Subcutaneous abdominal adipose tissue (tissue), 5 donors: ENCODE results near the gene UBE2V1.

Source experiments
- H3K27ac ChIP-seq: one replicate; pipeline ENCODE4 v1.7.0; 2013; ENCODE audit warnings: low read depth, mild to moderate bottlenecking, inconsistent platforms, low read length, moderate library complexity
- H3K27me3 ChIP-seq, 5 donors: one replicate each; pipeline ENCODE4 v1.7.0; 2013; ENCODE audit warnings: low read length in 5 of 5, inconsistent platforms in 1 of 5; ENCODE audit not compliant: control insufficient read depth in 5 of 5, insufficient read depth in 4 of 5
- H3K36me3 ChIP-seq, 5 donors: one replicate each; pipeline ENCODE4 v1.7.0; 2013; ENCODE audit warnings: low read length in 5 of 5; ENCODE audit not compliant: control insufficient read depth in 5 of 5, insufficient read depth in 5 of 5
- H3K4me1 ChIP-seq, 5 donors: one replicate each; pipeline ENCODE4 v1.7.0; 2013; ENCODE audit warnings: low read length in 5 of 5, mild to moderate bottlenecking in 3 of 5, moderate library complexity in 1 of 5; ENCODE audit not compliant: control insufficient read depth in 5 of 5, insufficient read depth in 5 of 5
- H3K4me3 ChIP-seq, 5 donors: one replicate each; pipeline ENCODE4 v1.7.0; 2013; ENCODE audit warnings: low read length in 5 of 5, low read depth in 1 of 5
- H3K9ac ChIP-seq, 5 donors: one replicate each; pipeline ENCODE4 v1.7.0; 2013; ENCODE audit warnings: low read length in 5 of 5, mild to moderate bottlenecking in 4 of 5, moderate library complexity in 3 of 5
- H3K9me3 ChIP-seq, 5 donors: one replicate each; pipeline ENCODE4 v1.7.0; 2013; ENCODE audit warnings: low read length in 5 of 5; ENCODE audit not compliant: control insufficient read depth in 5 of 5
- donor health status: healthy.
- donor health status: healthy.
- donor health status: healthy.
- donor health status: healthy.
- donor health status: healthy.

The UBE2V1 gene

GRCh38 chr20:50127587-50128519 lies 14.9 kb upstream of the UBE2V1 start:
- Histone ChIP-seq H3K27me3 (no peaks in the 10 kb centered on the region), H3K4me3 (no peak overlapping the region), H3K4me1 (peaks cover 2 to 42% (median 38%) of the 10 kb centered on the region in 5 donors), H3K27ac (peak overlapping the region; percentile 51), H3K36me3 (peaks cover 3 to 86% (median 67%) of the 10 kb centered on the region in 5 donors), H3K9me3 (no peaks in the 10 kb centered on the region), H3K9ac (no peak overlapping the region)

DNA sequence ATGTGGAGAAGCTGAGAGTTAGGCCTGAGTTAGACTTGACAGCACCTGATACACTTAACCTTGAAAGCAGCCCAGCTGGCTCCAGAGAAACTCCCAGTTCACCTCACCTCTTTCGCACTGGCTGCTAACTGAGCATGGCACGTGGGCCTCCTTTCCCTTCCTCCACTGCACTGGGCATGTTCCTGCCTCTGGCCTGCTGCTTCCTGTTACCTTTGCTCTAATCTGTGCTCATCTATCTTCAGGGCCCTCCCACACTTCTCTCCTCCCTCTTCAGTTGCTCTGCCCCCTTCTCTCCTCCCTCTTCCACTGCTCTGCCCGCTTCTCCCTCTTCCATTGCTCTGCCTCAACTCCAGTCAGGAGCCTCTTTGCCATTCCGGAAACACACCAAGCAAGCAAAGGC lies 13.7 kb upstream of the UBE2V1 start:
- peaks cover 2 to 36% (median 31%) of the 10 kb centered on the region in 5 donors for H3K4me1 ChIP-seq
- no peaks in the 10 kb centered on the region for H3K9me3 ChIP-seq
- H3K27me3 ChIP-seq: no peaks in the 10 kb centered on the region
- peak overlapping the region in 3 of 5 donors; percentile 11 to 41 (median 28) for H3K9ac ChIP-seq
- peak overlapping the region in 1 of 5 donors; percentile 6 for H3K4me3 ChIP-seq
- peaks cover 3 to 79% (median 67%) of the 10 kb centered on the region in 5 donors for H3K36me3 ChIP-seq
- H3K27ac ChIP-seq: peak overlapping the region; percentile 51

GRCh38 chr20:50125279-50125678 lies 12.3 kb upstream of the UBE2V1 start:
- Histone ChIP-seq H3K9me3 (no peaks in the 10 kb centered on the region), H3K27ac (no peak overlapping the region), H3K9ac (no peak overlapping the region), H3K36me3 (peaks cover 3 to 70% (median 58%) of the 10 kb centered on the region in 5 donors), H3K4me1 (peaks cover 4 to 33% (median 24%) of the 10 kb centered on the region in 5 donors), H3K27me3 (no peaks in the 10 kb centered on the region), H3K4me3 (no peak overlapping the region)

GRCh38 chr20:50124496-50124895 lies 11.5 kb upstream of the UBE2V1 start:
- no peaks in the 10 kb centered on the region for H3K27me3 ChIP-seq
- H3K9me3 ChIP-seq: no peaks in the 10 kb centered on the region
- H3K27ac ChIP-seq: no peak overlapping the region
- peaks cover 3 to 63% (median 53%) of the 10 kb centered on the region in 5 donors for H3K36me3 ChIP-seq
- H3K4me3 ChIP-seq: no peak overlapping the region
- H3K4me1 ChIP-seq: peaks cover 4 to 30% (median 21%) of the 10 kb centered on the region in 5 donors
- no peak overlapping the region for H3K9ac ChIP-seq

DNA sequence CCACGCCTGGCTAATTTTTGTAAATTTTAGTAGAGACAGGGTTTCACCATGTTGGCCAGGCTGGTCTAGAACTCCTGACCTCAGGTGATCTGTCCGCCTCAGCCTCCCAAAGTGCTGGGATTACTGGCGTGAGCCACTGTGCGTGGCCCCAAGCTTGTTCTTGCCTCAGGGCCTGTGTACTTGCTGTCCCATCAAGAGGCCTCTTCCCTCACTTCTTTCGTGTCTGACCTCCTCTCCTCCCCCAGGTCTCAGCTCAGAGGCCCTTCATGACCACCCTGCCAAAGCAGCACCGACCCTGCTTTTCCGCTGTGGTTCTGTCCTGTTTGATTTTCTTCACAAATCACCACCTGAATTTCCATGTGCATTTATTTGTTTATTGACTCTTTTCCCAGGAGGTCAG lies 10.5 kb upstream of the UBE2V1 start:
- Histone ChIP-seq H3K36me3 (peaks cover 3 to 52% (median 42%) of the 10 kb centered on the region in 5 donors), H3K27ac (no peak overlapping the region), H3K4me1 (peaks cover 4 to 30% (median 21%) of the 10 kb centered on the region in 5 donors)

DNA sequence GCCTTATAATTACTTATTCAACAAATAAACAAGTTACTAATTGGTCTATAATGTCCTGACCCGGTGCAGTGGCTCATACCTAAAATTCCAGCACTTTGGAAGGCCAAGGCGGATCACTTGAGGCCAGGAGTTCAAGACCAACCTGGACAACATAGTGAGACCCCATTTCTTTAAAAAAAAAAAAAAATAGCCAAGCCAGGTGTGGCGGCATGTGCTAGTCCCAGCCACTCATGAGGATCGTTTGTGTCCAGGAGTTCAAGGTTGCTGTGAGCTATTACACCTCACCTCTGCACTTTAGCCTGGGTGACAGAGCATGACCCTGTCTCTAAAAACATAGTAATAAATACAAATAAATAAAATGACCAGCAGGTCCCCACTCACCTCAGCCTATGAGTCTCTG lies 9.8 kb upstream of the UBE2V1 start:
- no peak overlapping the region for H3K27ac ChIP-seq
- no peak overlapping the region for H3K4me3 ChIP-seq
- no peaks in the 10 kb centered on the region for H3K27me3 ChIP-seq
- H3K9me3 ChIP-seq: no peaks in the 10 kb centered on the region
- no peak overlapping the region for H3K9ac ChIP-seq
- H3K36me3 ChIP-seq: peaks cover 3 to 45% (median 36%) of the 10 kb centered on the region in 5 donors
- H3K4me1 ChIP-seq: peaks cover 4 to 30% (median 21%) of the 10 kb centered on the region in 5 donors

More for the DNA sequence above, 10.5 kb upstream of the UBE2V1 start:
- Histone ChIP-seq H3K27me3 (no peaks in the 10 kb centered on the region), H3K9me3 (no peaks in the 10 kb centered on the region), H3K4me3 (no peak overlapping the region), H3K9ac (no peak overlapping the region)

DNA sequence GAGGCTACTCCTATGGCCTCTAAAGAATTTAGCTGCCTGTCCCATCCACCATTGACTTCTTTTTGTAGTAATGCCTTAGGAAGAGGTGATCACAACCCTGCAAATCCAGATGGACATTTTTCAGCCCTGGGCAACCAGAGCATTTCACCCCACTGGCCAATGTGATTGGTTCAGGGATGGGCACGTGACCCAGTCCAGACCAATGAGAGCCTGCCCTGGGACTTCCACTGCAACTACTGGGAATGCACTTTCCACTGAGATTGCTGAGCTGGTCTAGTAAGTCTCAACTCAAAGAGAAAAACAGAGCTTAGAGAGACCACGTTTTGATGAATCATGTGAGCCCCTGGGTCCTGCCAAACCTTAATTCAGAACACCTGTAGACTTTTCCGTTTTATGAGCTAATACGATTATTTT lies 8.9 kb upstream of the UBE2V1 start:
- H3K4me3 ChIP-seq: no peak overlapping the region
- H3K27ac ChIP-seq: peak overlapping the region; percentile 71

DNA sequence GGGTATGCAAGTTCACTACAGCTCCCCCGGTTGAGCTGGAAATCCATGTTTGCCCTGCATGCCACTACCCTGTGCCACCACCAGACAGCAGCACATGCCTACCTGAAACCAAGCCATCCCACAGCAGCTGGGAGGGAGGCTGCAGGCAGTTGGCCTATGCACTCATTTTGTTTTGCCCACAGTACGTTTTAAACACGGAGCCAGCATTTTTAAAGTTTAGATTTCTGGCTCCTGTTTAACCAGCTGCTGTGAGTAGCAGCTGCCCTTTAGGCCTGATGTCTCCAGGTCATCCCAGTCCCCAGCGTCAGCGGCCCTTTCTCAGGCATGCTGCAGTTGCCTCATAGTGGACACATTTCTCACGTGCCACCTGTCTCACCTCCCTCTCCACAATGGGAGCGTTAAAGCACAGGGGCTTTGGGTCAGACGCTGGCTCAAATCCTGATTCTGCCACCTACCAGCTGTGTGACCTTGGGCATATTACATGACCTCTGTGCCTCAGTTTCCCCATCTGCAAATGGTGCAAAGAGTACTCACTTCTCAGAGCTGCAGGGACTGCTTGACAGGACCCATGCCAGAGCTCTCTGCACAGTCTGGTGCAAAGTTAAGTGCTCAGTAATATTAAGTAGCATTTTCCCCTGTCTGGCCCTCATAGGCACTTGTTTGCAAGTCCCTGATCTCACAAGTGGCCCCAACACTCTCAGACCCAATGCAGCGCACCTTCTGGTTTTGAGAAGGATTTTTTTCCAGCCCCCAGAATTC lies 8.2 kb upstream of the UBE2V1 start:
- Histone ChIP-seq H3K9me3 (no peaks in the 10 kb centered on the region), H3K36me3 (peaks cover 2 to 29% (median 24%) of the 10 kb centered on the region in 5 donors), H3K4me3 (no peak overlapping the region), H3K4me1 (peaks cover 3 to 18% (median 12%) of the 10 kb centered on the region in 5 donors), H3K9ac (no peak overlapping the region), H3K27me3 (no peaks in the 10 kb centered on the region), H3K27ac (peak overlapping the region; percentile 71)

More for the DNA sequence above, 8.9 kb upstream of the UBE2V1 start:
- no peaks in the 10 kb centered on the region for H3K27me3 ChIP-seq
- H3K4me1 ChIP-seq: peaks cover 4 to 22% (median 17%) of the 10 kb centered on the region in 5 donors
- H3K9ac ChIP-seq: no peak overlapping the region
- H3K36me3 ChIP-seq: peaks cover 3 to 36% (median 29%) of the 10 kb centered on the region in 5 donors
- no peaks in the 10 kb centered on the region for H3K9me3 ChIP-seq

GRCh38 chr20:50118203-50118602 lies 5.3 kb upstream of the UBE2V1 start:
- Histone ChIP-seq H3K4me3 (no peak overlapping the region), H3K36me3 (no peaks in the 10 kb centered on the region), H3K9me3 (no peaks in the 10 kb centered on the region), H3K4me1 (peaks cover 5 to 43% (median 32%) of the 10 kb centered on the region in 5 donors), H3K27me3 (no peaks in the 10 kb centered on the region), H3K9ac (no peak overlapping the region), H3K27ac (no peak overlapping the region)
